GM21619 (cell line): ENCODE results near the gene OR6X1.

Source experiments
- ATAC-seq: cut with Tn5 transposase; IDR thresholded peaks from one replicate; pipeline ENCODE4 v1.9.1; 2021; ENCODE audit not compliant: unreplicated experiment

The OR6X1 gene, protein sequence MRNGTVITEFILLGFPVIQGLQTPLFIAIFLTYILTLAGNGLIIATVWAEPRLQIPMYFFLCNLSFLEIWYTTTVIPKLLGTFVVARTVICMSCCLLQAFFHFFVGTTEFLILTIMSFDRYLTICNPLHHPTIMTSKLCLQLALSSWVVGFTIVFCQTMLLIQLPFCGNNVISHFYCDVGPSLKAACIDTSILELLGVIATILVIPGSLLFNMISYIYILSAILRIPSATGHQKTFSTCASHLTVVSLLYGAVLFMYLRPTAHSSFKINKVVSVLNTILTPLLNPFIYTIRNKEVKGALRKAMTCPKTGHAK

DNA sequence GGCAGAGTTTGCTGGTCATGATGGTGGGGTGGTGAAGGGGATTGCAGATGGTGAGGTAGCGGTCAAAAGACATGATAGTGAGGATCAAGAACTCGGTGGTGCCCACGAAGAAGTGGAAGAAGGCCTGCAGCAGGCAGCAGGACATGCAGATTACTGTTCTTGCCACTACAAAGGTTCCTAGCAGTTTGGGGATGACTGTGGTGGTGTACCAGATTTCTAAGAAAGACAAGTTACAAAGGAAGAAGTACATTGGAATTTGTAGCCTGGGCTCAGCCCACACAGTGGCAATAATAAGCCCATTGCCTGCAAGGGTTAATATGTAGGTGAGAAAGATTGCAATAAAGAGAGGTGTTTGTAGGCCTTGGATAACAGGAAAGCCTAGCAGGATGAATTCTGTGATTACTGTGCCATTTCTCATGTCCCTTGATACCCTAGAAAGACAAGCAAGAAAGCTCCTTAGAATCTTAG lies at the start of gene OR6X1:
Gene OR6X1, minus strand, starts transcription at position 418 of the 468 bp plus-strand sequence. Its CDS starts 0 bp downstream, at position 418.
- no peak for ATAC-seq

DNA sequence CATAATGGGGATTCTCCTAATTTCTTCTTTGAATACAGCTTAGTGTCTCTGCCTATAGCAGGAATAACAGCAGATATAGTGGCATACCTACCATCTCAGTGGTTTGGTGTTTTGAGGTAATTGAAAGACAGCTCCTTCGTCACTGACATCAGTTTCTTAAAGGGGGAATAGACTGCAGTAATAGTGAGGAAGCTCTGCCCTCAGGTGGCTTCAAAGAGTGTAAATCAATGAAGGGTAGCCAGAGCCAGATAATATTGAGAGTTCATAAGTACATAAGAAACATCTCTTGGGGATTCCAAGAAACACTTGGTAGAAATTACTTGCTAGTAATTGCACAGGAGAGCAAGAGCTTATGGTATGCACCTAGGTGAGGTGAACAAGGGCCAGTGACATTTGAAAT lies 47.4 kb upstream of the OR6X1 start:
- no peak for ATAC-seq

DNA sequence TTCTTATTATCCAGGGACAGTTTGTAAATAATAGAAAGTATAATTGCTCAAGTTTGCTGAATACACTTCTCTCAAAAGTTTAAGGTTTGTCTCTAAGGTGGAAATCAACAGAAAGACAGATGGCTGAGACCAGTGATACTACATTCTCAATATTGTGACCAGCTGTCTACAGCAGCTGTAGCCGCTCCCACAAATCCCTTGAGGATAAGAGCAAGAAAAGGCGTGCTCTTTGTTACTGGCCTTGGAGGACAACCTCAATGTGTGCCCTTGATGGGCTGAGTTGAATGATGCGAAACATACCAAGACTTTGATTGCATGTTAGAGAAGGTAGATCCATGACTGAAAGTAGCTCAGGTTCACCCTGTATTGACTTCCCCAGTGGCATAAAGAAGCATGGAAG lies 45.7 kb upstream of the OR6X1 start:
- ATAC-seq = no peak

DNA sequence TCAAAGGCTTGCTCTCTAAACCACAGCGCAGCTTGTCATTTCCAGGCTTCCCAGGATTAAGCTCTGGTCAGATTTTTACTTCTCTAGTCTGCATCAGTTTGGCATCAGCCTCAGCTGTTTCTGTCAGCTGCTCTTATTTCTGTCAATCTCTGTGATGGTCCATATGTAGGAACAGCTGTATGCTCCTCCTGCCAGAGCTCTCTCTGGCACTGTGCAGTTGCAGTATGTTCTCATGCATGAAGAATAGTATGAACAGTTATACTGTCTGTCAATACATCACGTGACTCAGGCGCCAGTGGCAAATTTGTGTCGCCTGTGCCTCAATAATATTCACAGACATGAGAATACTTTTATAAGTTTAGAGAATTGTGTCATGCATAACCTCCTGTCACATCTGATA lies 45.1 kb upstream of the OR6X1 start:
- no peak for ATAC-seq

DNA sequence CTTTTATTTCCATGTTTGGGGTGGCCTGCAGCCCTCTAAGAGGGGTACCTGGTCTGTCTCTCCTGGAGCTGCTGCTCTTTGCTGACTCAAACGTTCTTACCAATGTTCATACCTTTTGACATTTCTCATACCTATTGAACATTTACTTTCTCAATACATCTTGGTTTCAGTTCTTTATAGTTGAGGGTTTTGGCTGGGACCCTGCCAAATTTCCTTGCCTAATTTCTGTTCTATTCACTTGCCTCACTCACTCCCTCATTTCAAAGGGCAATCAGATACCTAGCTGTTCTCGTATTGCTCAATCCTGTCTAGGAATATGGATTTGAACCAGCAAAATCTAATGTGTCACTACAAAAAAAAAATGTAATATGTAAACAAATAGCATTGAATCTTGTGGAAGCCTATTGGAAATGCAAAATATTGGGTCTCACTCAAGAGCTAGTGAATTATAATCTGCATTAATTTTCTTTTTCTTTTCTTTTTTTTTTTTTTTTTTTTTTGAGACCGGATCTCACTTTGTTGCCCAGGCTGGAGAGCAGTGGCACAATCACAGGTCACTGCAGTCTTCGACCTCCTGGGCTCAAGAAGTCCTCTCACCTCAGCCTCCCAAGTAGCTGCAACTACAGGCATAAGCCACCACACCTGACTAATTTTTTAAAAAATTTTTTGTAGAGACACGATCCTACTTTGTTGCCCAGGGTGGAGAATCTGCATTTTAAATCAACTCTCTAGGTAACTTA lies 44.4 kb upstream of the OR6X1 start:
- no peak for ATAC-seq

DNA sequence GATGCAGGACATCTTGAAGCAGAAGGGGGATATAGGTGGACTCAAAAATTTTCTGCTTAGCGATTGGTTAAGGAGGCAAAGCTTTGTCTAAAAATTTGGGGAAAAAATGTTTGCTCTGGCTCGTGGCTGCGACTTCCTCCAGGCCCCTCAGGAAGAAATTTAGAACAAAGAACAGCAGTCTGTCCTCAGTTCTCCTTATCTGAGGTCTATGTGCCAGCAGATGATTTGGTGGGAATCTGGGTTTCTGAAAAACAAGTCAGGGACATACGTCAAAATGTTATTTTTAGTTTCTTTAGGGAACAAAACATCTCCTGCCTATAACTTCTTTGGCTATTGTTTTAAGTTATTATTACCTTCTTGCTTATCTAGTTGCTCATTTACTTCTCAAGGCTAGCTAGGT lies 43.8 kb upstream of the OR6X1 start:
- ATAC-seq = no peak

DNA sequence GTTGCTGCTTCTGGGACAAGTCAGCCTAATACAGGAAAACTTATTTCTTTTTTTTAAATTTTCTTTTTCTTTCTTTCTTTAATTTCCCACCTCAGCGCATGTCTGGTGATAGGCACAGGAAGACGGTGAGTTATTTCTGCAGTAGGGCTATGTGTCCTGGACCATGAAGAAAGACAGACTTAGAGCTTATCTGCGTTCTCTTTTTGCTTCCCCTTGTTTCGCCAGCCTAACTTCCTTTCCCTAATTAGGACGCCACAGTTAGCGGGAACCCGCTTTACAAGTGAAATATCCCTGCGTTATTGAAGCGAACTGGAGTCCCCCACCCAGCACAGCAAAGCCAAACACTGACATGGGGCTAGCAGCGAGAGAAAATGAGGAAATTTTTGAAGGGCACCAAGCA lies 43.2 kb upstream of the OR6X1 start:
- ATAC-seq = no peak

DNA sequence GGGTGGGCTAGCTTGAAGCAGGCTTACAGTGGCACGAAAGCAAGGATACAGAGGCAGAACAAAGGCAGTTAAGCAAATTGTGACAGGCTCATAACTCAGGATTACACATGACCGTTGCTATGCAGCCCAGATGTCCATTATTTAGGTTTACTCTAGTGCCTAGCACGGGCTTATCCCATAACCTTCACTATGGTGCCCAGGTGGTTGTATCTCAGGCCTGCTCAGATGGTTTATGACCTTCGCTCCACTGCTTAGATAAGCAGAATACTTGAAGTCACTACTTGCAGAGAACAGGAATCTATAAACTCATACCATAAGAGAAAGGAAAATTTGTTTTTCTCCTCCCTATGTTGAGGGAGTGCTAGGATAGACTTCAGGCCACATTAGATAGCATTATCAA lies 42.8 kb upstream of the OR6X1 start:
- no peak for ATAC-seq

DNA sequence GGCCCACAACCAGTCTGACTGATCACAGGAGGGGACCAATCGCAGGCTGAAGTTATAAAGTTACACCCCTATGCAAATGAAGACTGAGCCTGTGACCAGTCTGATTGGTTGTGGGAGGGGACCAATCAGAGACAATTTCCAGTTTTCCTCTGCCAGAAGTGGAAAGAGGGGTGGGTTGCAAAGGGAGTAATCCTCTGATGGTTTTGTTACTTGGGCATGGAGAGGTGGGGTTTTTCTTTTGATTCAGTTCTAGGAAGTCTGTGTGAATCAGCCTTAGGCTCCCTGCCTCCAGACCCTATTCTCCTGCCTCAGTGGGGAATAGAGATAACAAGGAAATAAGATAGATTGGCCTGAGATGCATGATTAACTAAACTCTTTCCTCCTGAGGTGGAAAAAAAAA lies 41.9 kb upstream of the OR6X1 start:
- ATAC-seq = no peak

DNA sequence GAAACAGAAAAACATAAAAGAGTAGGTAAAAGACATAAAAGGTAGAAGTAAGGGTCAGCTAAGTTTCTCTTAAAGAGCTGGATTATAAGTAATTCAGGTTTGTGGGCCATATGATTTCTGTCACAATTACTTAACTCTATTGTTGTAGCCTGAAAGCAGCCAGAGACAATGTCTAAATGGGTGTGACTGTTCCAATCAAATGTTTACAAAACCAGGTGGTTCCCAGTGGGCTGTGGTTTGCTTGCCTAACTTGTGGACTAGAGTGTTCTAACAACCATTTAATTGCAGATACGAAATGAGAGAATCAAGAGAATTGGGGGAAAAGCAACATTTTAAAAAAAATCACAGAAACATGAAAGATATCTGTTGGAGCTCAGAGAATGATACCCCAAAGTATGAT lies 29.2 kb upstream of the OR6X1 start:
- no peak for ATAC-seq

DNA sequence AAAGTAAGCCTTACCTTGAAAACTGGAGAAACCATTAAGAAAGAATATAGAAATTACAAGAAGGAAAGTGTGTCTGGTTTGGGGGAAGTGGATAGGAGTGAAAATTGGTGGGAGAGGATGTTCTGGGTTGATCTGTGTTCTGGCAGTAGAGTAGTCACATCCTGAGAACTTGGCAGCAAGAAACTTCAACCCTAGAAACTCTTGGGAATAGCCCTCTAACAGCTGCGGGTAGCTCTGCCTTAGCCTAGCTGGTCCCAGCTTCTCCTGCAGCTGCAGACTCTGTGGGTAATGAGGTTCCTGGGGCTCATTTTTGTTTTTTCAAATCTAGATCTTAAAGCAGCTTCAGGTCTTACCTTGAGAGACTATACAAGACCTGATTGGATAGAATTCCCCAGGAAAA lies 24.2 kb upstream of the OR6X1 start:
- ATAC-seq = no peak

DNA sequence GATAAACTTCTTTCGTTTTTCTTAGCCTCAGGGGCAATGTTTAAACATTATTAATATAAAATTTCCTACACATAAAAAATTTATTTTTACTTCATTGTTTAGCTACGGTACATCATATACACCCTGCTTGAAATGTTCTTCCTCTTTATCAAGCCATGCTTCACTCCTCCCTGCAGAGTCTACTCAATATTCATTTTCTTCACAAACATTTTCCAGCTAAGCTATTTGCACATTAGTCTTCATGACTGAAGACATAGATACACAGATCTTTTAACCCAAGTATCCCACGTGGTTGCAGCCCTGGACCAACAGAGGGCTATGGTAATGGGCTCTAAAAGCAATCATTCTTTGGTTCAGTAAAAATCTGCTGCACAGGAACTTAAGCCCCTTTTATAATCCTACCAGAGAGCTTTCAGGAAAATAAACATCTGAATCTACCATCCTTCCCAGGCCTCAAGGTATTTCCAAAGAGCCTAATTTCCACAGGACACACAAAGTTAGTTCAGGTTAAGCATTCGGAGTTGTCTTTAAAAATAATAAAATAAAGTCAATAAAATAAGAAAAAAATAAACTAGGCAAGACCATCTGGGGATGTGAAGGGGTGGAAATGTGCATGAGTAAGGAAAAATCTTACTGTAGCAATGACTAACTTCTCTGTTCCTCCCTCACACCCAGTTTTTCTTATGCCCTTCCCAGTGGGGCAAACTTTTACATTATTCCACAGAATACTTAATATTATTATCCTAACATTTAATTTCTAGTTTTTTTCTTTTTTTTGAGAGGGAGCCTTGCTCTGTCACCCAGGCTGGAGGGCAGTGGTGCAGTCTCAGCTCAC lies 21.6 kb upstream of the OR6X1 start:
- ATAC-seq = no peak

DNA sequence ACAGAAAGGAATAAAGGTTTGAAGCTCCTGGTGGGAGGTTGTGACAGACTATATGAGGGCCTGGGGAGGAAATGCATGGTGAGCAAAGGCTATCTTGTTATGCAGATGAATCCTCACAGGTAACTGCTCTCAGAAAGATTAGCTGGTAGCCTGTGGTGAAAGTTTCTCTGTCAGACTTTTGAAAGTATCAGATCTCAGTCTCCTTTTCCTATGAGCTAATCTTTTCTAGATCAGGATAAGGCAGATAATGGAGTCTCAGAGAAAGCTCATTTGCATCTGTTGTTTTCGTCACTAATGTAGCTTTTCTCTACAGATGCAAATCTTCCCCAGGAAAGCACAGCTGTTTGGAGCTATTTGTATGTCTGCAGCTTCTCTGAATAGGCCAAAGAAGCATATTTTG lies 21.0 kb upstream of the OR6X1 start:
- no peak for ATAC-seq

DNA sequence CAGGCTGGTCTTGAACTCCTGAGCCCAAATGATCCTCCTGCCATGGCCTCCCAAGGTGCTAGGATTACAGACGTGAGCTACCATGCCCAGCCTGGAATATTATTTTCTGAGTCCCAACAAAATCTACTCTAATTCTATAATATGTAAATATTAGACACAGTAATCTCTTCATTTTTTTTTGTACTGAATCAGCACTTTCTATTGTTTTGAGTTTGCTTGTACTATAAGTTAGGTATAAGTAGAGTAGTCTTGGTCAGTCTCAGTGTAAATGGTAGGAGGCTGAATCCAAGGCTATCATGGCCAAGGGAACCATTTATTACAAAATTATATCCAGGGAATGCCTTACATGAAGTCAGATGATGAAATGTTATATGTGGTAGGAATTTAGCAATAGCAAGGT lies 19.6 kb upstream of the OR6X1 start:
- ATAC-seq = no peak

DNA sequence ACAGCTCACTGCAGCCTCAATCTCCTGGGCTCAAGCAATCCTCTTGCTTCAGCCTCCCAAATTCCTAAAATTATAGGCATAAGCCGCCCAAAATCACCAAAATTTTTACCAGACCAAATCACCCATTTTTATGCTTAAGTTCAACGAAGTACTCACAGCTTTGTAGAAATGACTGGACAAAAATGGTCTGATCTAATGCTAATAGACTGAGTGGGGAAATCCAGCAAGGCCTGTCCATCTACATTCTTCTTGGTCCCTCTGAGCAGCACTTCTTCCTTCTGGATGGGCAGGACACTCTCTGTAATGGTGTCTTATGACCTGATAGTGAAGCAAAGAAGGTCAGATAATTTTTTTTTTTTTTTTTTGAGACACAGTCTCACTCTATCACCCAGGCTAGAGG lies 18.7 kb upstream of the OR6X1 start:
- no peak for ATAC-seq

DNA sequence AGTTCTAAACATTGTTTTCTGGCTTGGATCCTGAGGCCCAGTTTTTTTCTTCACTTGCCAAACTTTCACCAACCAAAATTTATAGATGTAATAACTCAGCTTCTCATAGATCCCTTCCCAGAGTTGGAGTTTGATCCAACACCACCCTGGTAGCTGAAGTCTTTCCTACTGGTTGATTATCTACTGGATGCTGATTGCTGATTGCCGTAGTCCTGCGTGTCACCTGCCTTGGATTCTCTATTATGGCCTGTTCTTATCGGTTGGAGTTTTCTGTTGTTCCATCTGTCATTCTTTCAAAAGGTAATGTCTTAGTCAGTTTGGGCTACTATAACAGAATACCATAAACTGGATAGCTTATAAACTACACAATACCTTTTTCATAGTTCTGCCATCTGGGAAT lies 17.3 kb upstream of the OR6X1 start:
- ATAC-seq = no peak

DNA sequence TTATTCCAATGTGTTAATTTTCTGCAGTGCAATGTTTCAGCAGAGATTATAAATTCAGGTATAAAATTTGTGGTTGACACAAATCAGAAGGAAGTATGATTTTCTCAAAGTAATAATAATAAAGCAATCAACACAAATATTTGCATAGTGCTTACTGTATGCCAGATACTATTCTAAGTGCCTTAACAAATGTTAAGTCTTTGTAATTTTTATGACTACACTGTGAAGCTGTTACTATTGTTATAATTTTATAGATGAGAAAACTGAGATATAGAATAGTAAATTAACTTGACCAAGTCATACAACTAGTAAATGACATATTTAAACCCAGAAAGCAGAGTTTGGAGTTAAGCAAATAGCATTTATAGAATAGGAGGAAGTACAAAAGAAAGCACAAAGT lies 16.4 kb upstream of the OR6X1 start:
- no peak for ATAC-seq

DNA sequence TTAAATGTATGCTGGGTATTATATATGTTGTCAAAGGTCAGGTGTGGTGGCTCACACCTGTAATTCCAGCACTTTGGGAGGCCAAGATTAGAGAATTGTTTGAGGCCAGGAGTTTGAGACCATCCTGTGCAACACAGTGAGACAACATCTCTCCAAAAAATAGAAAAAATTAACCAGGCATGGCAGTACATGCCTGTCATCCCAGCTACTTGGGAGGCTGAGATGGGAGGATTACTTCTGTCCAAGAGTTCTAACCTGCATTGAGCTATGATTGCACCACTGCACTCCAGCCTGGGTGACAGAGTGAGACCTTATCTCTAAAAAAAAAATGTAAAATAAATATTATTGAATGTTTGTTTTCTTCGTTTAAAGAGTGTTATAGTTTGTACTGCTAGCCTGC lies 11.3 kb upstream of the OR6X1 start:
- no peak for ATAC-seq

DNA sequence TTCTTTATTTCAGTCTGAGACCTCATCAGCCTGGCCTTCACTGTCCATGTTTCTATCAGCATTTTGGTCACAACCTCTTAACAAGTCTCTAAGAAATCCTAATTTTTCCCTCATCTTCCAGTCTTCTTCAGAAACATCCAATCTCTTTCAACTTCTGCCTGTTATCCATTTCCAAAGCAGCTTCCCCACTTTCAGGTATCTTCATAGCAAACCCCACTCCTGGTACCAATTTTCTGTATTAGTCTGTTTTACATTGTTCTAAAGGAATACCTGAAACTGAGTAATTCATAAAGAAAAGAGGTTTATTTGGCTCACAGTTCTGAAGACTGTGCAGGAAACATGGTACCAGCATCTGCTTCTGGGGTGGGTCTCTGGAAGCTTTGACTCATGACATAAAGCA lies 8.1 kb upstream of the OR6X1 start:
- ATAC-seq = no peak

DNA sequence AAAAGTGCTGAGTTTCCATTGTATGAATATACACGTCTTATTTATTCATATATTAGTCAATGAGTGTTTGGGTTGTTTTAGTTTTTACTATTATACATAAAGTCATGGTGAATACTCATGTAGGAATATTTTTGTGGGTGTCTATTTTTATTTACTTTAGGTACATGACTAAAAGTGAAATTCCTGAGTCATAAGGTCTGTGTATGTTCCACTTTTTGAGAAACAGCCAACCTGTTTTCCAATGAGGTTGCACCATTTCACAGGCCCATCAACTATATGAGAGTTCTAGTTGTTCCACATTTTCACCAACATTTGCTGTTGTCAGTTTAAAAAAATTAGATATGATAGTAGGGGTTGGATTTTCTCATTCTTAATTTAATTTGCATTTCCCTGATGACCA lies 6.6 kb upstream of the OR6X1 start:
- peak; percentile 89 for ATAC-seq

DNA sequence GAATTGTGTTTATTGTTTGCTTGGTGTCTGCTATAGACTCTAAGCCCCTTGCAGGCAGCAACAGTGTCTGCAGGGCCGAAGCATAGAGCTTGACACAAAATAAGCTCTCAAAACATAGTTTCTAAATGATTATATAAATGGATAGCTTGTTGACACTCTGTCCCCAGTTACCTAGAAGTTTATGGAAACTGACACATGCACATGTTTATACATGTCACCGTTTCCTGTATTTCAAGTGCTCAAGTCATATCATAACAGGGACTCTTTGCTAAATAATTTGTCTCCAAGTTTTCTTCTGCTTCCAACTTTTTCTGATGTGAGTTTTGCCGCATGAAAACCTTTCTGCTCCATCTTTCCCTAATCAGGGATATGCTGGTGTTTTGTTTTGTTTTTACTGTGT lies 3.7 kb upstream of the OR6X1 start:
- ATAC-seq = no peak

DNA sequence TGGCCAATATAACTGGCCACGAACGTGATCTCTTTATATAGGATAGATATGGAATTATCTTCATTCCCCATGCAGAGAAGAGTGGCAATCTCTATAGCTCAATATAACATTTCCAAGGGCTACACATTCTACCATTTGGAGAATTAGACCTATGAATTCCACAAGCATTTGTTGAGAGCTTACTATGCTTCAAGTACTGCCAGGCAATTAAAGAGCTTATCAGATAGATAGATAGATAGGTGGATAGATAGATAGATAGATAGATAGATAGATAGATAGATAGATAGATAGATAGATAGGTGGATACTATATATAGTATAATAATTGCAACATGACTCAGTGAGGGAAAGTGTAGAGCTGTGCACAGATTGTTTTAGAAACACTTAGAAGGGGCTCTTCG lies 1.5 kb upstream of the OR6X1 start:
- no peak for ATAC-seq
